Mucosa of stomach (tissue), 1 donor: Measurements from ENCODE around the gene KDM3B.

ENCODE experiments used
- H3K27me3 ChIP-seq: one replicate; pipeline ENCODE4 v1.7.0; 2013; ENCODE audit warnings: mild to moderate bottlenecking, low read length; ENCODE audit not compliant: control insufficient read depth, insufficient read depth
- H3K36me3 ChIP-seq: one replicate; pipeline ENCODE4 v1.7.0; 2013; ENCODE audit warnings: low read length; ENCODE audit not compliant: control insufficient read depth, insufficient read depth
- H3K4me1 ChIP-seq: one replicate; pipeline ENCODE4 v1.7.0; 2013; ENCODE audit warnings: mild to moderate bottlenecking, low read length; ENCODE audit not compliant: control insufficient read depth, insufficient read depth
- H3K4me3 ChIP-seq: one replicate; pipeline ENCODE4 v1.7.0; 2013; ENCODE audit warnings: low read length
- H3K9ac ChIP-seq: one replicate; pipeline ENCODE4 v1.7.0; 2013; ENCODE audit warnings: mild to moderate bottlenecking, low read length, moderate library complexity
- H3K9me3 ChIP-seq: one replicate; pipeline ENCODE4 v1.7.0; 2013; ENCODE audit warnings: mild to moderate bottlenecking, low read length, moderate library complexity; ENCODE audit not compliant: control insufficient read depth
- donor health status: Pancreatic carcinoma.

Gene KDM3B

DNA sequence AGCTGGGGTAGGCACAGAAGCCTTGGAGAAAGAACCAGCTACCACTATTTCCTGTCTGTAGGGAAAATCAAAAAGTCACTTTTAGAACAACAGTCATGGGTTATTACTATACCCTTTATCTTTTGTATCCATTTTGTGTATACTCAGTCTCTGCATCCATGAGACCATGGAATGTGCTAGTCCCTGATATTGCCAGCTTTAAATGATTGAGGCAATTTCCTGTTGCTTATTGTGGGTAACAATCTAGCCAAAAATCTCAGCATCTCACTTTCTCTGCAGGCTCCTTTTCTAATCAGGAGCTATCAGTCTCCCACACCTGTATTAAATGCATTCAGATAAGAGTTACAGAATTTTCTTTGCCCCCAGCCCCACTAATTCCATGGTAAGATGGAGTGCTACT is 968 bp upstream of the KDM3B start:
- H3K4me3 ChIP-seq, result no peak overlapping the region
- peaks cover 7% of the 10 kb centered on the region for H3K36me3 ChIP-seq
- H3K9me3 ChIP-seq, result no peaks in the 10 kb centered on the region
- H3K27me3 ChIP-seq, result no peaks in the 10 kb centered on the region
- H3K4me1 ChIP-seq, result peaks cover 9% of the 10 kb centered on the region
- no peak overlapping the region for H3K9ac ChIP-seq

DNA sequence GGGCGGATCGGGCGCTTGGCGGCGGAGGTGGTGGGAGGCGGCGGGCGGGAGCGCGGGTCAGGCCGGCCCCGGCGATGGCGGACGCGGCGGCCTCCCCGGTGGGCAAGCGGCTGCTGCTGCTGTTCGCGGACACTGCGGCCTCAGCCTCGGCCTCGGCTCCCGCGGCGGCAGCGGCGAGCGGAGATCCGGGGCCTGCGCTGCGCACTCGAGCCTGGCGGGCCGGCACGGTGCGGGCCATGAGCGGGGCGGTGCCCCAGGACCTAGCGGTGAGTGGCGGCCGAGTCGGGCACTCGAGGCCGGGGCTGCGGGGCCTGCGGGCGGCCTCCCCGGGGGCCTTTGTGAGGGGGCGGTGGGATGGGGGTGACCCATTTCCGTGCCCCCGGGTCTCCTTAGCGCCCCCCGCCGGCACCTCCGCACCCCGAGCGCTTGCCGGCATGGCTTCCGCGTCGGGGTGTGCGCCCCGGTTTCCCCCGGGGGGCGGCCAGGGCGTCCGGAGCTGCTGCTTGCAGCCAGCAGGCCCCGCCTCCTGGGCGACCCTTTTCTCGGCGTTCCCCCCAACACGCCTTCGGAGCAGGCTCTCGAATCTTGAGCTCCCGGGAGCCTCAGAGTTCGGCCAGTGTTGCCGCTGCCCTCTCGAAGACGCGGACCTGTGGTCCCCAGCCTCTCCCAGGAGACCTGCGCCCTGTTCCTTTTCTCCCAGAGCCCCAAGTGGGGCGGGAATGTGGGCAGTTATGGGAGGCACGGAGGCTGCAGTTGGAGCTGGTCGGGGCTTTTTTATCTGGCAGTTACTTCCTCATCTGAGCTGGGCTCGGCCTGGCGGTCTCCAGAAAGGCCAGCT is 456 bp downstream of the KDM3B start:
- no peaks in the 10 kb centered on the region for H3K27me3 ChIP-seq
- H3K9me3 ChIP-seq, result no peaks in the 10 kb centered on the region
- H3K4me3 ChIP-seq, result peak overlapping the region; percentile 62
- peak overlapping the region; percentile 99 for H3K9ac ChIP-seq
- peaks cover 9% of the 10 kb centered on the region for H3K4me1 ChIP-seq
- no peaks in the 10 kb centered on the region for H3K36me3 ChIP-seq

DNA sequence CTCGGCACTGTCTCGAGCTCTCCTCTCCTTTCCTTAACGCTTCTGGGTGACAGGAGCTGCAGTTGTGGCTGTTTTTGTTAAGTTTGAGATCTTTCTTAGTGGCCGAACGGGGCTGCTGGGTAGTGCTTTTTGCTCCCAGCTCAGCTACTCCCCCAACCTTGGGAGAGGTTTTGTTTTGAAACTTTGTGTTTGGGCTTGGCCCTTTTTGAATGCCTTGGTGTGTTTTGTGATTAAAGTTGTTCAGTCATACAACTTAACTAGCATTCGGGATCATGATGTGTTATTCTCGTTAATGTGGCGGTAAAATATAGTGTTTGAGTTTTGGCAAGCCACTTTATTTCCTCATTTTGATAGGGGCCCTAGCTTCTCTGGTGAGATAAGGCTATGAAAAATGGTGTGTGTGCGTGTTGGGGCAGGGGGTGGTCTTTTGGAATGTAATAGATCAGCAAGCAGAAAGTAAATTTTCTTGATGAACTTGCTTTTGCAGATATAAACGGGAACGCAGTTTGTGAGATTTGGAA is 1.1 kb downstream of the KDM3B start:
- Histone ChIP-seq H3K36me3 (no peaks in the 10 kb centered on the region), H3K9me3 (no peaks in the 10 kb centered on the region), H3K27me3 (no peaks in the 10 kb centered on the region), H3K9ac (peak overlapping the region; percentile 99), H3K4me3 (peak overlapping the region; percentile 62), H3K4me1 (peaks cover 9% of the 10 kb centered on the region)

DNA sequence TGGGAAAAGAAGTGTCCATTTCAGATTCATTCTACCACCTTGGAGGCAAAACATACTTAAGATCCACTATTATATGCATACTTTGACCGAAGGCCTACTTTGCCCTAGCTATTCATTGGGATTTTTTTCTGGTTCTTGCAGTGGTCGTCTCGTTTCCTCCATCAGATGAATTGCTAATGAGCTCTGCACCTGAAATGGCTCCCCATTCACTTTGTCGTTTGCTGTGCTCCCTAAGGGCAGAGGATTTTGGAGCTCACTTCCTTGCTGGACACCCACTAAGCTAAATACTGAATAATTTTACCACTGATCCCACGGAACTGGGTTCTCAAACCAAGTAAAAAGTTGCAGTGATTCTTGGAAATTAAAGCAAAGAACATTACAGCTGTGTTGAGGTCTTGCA is 1.9 kb downstream of the KDM3B start:
- Histone ChIP-seq H3K27me3 (no peaks in the 10 kb centered on the region), H3K4me1 (peaks cover 9% of the 10 kb centered on the region), H3K36me3 (no peaks in the 10 kb centered on the region), H3K9me3 (no peaks in the 10 kb centered on the region), H3K4me3 (no peak overlapping the region), H3K9ac (peak overlapping the region; percentile 12)

DNA sequence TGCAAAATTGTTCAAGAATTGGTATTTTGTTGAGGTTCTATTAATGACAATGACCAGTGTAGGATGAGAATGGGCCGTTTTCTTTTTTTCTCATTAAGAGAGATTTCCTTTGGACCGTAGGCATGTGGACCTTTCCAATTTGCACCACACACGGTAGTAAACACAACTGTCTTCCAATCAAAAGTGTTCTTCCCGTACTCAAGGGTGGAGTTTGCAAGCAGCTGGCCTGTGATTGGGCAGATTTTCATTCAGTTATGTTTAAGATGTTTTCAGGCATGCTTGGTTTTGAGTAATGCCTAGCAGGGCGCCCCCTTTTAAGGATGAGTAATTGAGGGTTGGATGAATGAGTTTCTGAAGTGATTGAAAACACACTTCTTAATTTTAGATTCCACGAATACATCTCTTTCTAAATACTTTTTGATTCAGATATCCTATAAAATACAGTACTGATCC is 2.5 kb downstream of the KDM3B start:
- Histone ChIP-seq H3K9ac (peak overlapping the region; percentile 12), H3K36me3 (no peaks in the 10 kb centered on the region), H3K27me3 (no peaks in the 10 kb centered on the region), H3K4me3 (no peak overlapping the region), H3K4me1 (peaks cover 9% of the 10 kb centered on the region), H3K9me3 (no peaks in the 10 kb centered on the region)

DNA sequence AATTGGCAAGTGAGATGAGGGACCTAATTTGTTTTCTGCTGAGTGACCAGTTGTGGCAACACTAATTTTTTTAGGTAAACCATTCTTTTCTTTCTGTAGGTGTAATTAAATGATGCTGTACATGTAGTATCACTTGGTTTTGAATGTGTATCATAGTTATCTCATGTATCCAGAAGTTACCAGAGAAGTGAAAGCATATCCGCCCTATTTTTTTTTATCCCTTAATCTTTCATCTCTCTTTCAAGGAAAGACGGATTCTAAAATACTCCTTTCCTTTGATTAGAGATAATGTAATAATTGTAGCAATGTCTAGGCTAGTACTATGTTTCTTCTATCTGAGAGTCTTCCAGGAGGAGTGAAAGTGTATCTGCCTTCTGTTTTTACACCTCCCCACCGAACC is 7.1 kb downstream of the KDM3B start:
- no peak overlapping the region for H3K4me3 ChIP-seq
- H3K36me3 ChIP-seq, result no peaks in the 10 kb centered on the region
- no peak overlapping the region for H3K9ac ChIP-seq
- H3K4me1 ChIP-seq, result peaks cover 4% of the 10 kb centered on the region
- no peaks in the 10 kb centered on the region for H3K9me3 ChIP-seq
- H3K27me3 ChIP-seq, result no peaks in the 10 kb centered on the region

DNA sequence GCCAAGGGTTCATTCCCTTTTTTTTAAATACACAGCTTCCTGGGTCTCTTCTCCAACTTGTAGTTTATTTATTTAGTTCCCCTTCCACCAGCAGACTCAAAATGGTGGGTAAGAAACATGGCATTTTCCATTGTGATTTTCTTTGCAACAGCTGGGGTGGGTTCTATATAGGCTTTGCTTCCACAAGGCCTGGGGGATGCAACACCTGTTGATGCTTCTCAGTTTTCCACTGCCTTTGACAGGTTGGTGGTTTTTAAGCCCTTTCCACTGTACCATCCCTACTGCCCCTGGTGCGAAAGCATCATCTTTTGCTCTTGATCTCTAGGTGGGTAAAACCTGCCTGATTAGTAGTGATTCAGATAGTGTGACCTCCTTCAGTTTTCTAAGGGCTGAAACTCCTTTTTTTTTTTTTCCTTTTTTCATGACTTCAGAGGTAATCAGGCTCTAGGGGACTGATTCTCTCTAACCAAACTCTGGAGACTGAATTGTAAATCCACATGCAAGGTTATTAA is 8.5 kb downstream of the KDM3B start:
- H3K36me3 ChIP-seq, result no peaks in the 10 kb centered on the region
- no peaks in the 10 kb centered on the region for H3K4me1 ChIP-seq
- no peak overlapping the region for H3K4me3 ChIP-seq
- no peaks in the 10 kb centered on the region for H3K27me3 ChIP-seq
- H3K9me3 ChIP-seq, result no peaks in the 10 kb centered on the region
- no peak overlapping the region for H3K9ac ChIP-seq

DNA sequence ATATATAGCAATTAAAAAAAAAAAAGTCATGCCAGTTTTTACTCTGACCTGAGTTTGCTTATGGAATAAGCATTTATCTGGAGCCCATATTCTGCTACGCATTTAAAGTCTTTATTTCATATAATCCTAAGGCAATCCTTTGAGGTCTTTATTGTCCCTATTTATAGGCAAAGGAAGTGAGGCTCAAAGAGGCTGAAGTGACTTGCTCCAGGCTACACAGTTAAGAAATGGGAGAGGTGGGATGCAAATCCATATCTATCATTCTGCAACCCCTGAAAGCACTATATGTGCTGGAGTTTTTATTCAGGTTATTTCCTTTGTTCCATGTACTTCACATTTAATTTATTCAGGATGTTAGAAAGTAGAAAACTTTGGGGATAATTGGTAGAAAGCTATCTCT is 12.1 kb downstream of the KDM3B start:
- H3K27me3 ChIP-seq, result no peaks in the 10 kb centered on the region
- no peak overlapping the region for H3K9ac ChIP-seq
- no peak overlapping the region for H3K4me3 ChIP-seq
- no peaks in the 10 kb centered on the region for H3K36me3 ChIP-seq
- peaks cover 16% of the 10 kb centered on the region for H3K4me1 ChIP-seq
- H3K9me3 ChIP-seq, result no peaks in the 10 kb centered on the region

DNA sequence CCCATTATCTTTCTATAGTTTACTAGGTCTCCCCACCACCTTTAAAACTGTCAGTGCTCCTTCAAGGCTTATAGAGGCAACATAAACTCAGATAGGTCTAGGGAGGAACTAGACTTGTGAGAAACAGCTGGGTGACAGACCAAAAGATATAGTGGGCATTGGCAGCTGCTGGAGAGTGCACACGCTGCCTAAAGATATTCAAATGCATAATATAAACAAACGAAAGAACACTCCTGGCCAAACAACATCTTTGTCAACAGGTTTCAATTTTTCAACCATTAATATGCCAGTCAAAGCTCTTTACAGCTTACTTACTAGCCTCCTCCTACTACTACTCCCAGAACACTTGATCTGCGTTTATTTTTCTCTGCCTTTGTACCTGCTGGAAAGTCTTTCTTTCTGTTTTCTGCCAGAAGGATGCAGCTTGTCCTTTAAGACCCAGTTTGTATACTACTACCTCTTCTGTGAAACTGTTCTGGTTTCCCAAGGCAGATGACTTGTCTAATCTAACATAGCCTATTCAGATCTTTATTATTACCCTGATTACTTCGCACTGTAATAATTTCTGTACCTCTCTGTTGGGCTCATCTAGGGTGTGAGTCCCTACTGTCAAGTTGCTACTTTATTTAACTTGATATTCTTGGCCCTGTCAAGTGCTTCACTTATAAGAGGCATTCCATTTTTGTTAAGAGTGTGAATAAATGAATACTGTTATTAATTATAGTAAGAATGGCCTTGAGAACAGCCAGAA is 14.3 kb downstream of the KDM3B start:
- H3K4me1 ChIP-seq, result peaks cover 16% of the 10 kb centered on the region
- H3K4me3 ChIP-seq, result no peak overlapping the region
- no peaks in the 10 kb centered on the region for H3K9me3 ChIP-seq
- no peaks in the 10 kb centered on the region for H3K36me3 ChIP-seq
- H3K27me3 ChIP-seq, result no peaks in the 10 kb centered on the region
- no peak overlapping the region for H3K9ac ChIP-seq

DNA sequence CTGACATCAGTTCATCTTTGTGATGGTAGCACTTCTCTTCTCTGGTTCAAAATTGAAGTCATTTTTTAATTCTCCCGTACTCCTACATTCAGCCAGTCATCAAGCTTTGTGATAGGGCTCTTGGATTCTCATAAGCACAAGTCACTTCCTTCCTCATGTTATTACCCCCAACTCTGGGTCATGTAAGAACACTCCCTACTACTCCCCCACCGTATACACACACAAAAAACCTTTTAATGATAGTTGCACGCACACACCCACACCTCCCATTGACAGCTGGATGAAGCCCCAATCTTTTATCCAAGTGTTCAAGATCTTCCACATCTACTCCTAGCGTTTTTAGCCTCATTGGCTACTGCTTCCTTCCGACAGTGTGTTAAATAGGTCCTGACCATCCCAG is 16.8 kb downstream of the KDM3B start:
- H3K36me3 ChIP-seq, result no peaks in the 10 kb centered on the region
- H3K4me1 ChIP-seq, result peaks cover 16% of the 10 kb centered on the region
- H3K27me3 ChIP-seq, result no peaks in the 10 kb centered on the region
- H3K9me3 ChIP-seq, result no peaks in the 10 kb centered on the region
- H3K9ac ChIP-seq, result no peak overlapping the region
- H3K4me3 ChIP-seq, result no peak overlapping the region

DNA sequence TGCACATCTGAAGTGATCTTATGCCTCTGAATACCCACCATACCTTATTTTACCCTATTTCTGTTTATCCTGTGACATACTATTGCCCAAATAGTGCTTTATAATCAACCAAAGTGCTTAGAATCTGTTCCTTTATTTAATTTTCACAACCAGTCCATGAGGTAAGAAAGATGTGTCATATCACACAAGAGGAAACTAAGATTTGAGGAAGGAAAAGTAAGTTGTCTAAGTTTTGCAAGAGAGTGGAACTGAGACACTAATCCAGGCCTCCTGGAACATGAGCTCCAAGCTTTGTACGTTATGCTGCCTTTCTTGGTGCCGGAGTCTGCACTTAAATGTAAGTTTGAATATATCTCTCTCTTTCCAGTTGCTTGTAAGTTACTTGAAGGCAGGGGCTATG is 17.2 kb downstream of the KDM3B start:
- no peaks in the 10 kb centered on the region for H3K36me3 ChIP-seq
- H3K27me3 ChIP-seq, result no peaks in the 10 kb centered on the region
- H3K9me3 ChIP-seq, result no peaks in the 10 kb centered on the region
- no peak overlapping the region for H3K4me3 ChIP-seq
- no peak overlapping the region for H3K9ac ChIP-seq
- peaks cover 16% of the 10 kb centered on the region for H3K4me1 ChIP-seq

DNA sequence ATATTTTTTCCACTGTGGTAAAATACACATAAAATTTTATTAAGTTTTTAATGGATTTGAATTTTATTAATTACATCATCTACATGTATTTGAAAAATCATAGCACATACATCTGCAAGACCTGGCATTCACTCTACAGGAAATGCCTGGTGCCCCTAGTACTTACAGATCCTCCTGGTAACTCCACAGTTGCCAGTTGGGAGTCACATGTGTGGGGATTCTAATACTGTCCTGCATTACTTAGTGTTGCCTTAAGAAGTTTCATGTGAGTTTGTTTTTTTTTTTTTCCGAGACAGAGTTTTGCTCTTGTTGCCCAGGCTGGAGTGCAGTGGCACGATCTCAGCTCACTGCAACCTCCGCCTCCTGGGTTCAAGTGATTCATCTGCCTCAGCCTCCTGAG is 18.1 kb downstream of the KDM3B start:
- H3K27me3 ChIP-seq, result no peaks in the 10 kb centered on the region
- H3K4me1 ChIP-seq, result peaks cover 16% of the 10 kb centered on the region
- H3K4me3 ChIP-seq, result no peak overlapping the region
- H3K36me3 ChIP-seq, result no peaks in the 10 kb centered on the region
- no peak overlapping the region for H3K9ac ChIP-seq
- no peaks in the 10 kb centered on the region for H3K9me3 ChIP-seq
